WI38 (cell line): ENCODE measurements around the gene MAD1L1.
"Not testable (repeated sequence)": the region's sequence is repeated elsewhere in the genome, so short reads cannot be mapped to it uniquely, and the experiment has no call there.

ENCODE experiments used
- H3K4me3 ChIP-seq: 2 replicates; pipeline ENCODE4 v1.5.1; 2011; ENCODE audit warnings: low read depth, mild to moderate bottlenecking, control low read depth, low read length
- CTCF ChIP-seq: IDR thresholded peaks from 2 replicates; pipeline ENCODE4 v1.5.1; 2012; ENCODE audit warnings: low read depth, mild to moderate bottlenecking, control low read depth, low read length

The MAD1L1 gene

GRCh38 chr7:2275101-2275500, 42.4 kb upstream of the MAD1L1 start:
- no peak overlapping the region for H3K4me3 ChIP-seq
- TF ChIP-seq CTCF, result no peak

GRCh38 chr7:2274666-2275065, 41.9 kb upstream of the MAD1L1 start:
- TF ChIP-seq CTCF, result no peak
- H3K4me3 ChIP-seq, result no peak overlapping the region

DNA sequence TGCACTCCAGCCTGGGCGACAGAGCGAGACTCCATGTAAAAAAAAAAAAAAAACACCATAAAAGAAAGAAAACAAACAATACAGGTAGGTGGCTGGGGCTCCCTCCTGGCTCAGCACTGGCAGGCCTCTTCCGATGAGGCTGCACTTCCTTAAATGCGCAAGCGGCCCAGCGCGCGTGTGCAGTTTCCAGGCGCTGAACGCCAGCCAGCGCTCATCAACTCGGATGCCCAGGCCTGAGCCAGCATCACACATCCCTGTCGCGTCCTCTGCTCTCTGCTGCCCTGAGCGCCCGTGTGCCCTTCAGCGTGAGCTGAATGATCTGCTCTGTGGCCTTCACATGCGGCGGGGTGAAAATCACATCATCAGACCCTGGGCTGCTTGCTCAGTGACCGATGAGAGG, 41.1 kb upstream of the MAD1L1 start:
- TF ChIP-seq CTCF, result no peak
- no peak overlapping the region for H3K4me3 ChIP-seq

DNA sequence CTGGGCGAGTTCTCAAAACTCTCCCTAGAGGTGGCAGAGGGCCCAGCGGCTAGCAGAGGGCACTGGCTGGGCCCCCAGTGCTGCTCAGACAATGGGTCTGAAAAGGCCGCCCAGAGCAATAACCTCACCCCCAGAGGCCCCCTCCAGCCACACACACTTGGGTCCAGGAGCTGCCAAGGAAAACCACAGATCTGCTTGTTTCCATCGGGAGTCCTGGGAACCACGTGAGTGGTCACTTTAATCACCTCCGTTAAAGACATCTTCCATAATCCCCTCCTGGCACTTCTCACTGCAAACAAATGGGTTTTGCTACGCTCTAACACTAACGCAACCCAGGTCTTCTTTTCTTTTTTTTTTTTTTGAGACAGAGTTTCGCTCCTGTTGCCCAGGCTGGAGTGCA, 39.3 kb upstream of the MAD1L1 start:
- TF ChIP-seq CTCF, result no peak
- H3K4me3 ChIP-seq, result no peak overlapping the region

GRCh38 chr7:2271273-2272026, 38.7 kb upstream of the MAD1L1 start:
- no peak overlapping the region for H3K4me3 ChIP-seq
- no peak for TF ChIP-seq CTCF

DNA sequence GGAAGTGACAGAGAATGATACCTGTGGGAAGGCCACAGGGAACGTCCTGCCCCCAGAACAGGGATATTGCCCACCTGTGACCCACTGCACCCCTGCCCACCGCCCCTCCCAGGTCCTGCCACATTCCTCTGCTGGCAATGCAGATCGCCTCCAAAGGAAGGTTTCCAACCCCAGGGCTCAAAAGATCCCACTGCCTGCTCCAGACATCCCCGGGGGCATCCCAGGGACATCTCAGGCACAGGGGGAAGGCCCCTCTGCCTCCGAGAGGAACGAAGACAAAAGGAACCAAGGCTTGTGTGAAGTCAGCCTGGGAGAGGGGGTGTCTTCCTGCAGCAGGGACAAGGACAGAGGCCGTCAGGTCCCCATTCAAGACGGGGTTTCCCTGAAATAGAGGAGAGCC, 37.8 kb upstream of the MAD1L1 start:
- no peak overlapping the region for H3K4me3 ChIP-seq
- TF ChIP-seq CTCF, result no peak

DNA sequence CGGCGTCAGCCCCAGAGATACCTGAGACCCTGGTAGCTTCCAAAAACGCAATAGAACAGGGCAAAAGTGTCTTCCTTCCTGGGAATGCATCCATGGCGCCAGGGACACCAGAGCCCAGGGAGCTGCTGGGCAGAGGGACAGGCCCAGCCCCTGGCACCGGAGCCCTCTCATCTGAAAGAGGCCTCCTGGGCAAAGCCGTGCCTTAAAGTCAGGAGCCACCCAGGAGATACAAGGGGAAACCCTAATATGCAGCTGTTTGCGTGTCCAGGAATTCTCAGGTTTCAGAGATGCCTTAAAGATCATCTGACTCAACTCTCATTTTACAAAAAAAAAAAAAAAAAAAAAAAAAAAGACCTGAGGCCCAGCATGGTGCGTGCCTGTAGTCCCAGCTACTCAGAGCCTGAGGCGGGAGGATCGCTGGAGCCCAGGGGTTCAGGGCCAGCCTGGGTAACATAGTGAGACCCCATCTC, 37.3 kb upstream of the MAD1L1 start:
- H3K4me3 ChIP-seq, result no peak overlapping the region
- no peak for TF ChIP-seq CTCF

DNA sequence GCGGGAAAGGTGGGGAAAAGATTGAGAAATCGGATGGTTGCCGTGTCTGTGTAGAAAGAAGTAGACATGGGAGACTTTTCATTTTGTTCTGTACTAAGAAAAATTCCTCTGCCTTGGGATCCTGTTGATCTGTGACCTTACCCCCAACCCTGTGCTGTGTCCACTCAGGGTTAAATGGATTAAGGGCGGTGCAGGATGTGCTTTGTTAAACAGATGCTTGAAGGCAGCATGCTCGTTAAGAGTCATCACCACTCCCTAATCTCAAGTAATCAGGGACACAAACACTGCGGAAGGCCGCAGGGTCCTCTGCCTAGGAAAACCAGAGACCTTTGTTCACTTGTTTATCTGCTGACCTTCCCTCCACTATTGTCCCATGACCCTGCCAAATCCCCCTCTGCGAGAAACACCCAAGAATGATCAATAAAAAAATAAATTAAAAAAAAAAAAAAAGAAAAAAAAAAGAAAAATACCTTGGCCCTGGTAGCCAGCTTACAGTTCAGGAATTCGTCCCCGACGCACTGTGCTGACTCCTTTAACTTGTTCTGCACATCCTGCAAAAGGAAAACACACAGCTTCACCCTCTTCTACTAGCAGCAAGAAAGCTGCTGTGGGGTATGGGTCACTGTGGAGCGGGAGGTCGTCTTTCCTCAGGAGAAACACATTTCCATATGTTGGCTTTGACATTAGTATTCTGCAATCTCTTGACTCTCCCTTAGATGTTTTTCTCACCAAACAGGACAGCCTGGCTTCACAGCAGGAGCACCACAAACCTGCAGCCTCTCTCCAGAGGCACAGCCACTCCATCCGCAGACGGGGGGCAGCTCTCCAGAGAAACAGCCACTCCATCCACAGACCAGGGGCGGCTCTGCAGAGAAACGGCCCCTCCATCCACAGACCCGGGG, 36.6 kb upstream of the MAD1L1 start:
- H3K4me3 ChIP-seq, result not testable (repeated sequence)
